A549 (cell line): ENCODE data around the gene DDAH2.

Experiments
- CBX2 ChIP-seq: fragments of 200-600 bp; sonication (generic); IDR thresholded peaks from 2 replicates; pipeline ENCODE4 v1.6.1; 2016; ENCODE audit warnings: low read depth, mild to moderate bottlenecking, borderline replicate concordance
- EP300 ChIP-seq, 2 experiments: fragments of >200 bp; sonication (Bioruptor Twin); formaldehyde crosslinking; IDR thresholded peaks; 2 replicates in 1 of 2; 3 replicates in 1 of 2; pipeline ENCODE4 v1.6.1; 2016 to 2017
- FOXS1 ChIP-seq: fragments of 250-450 bp; sonication (Bioruptor Pico); IDR thresholded peaks from 2 replicates; pipeline ENCODE4 v1.5.0; 2020; ENCODE audit warnings: mild to moderate bottlenecking, moderate library complexity
- HDAC2 ChIP-seq: fragments of 200-600 bp; sonication (generic); IDR thresholded peaks from 2 replicates; pipeline ENCODE4 v1.6.1; 2016
- KDM1A ChIP-seq: fragments of 200-600 bp; sonication (generic); IDR thresholded peaks from 2 replicates; pipeline ENCODE4 v1.6.1; 2016; ENCODE audit warnings: low read depth, mild to moderate bottlenecking
- POLR2A ChIP-seq: IDR thresholded peaks from 2 replicates; pipeline ENCODE4 v1.6.1; 2012; ENCODE audit warnings: mild to moderate bottlenecking, low read length
- RFX5 ChIP-seq: fragments of 450-650 bp; IDR thresholded peaks from 2 replicates; pipeline ENCODE4 v1.7.1; 2014; ENCODE audit warnings: antibody characterized with exemption, mild to moderate bottlenecking, moderate library complexity
- ZFP36 ChIP-seq: fragments of 450-650 bp; IDR thresholded peaks from 2 replicates; pipeline ENCODE4 v1.6.1; 2014; ENCODE audit warnings: borderline replicate concordance; ENCODE audit not compliant: partially characterized antibody
- TF ChIP-seq, protein P1 (sequence below): fragments of >200 bp; sonication (Bioruptor Twin); formaldehyde crosslinking; IDR thresholded peaks from 3 replicates; pipeline ENCODE4 v1.5.1; 2016
- TF ChIP-seq, protein P2 (sequence below): IDR thresholded peaks from 2 replicates; pipeline ENCODE4 v1.6.1; 2012; ENCODE audit warnings: low read depth, borderline replicate concordance
- TF ChIP-seq, protein P3 (sequence below): fragments of 450-650 bp; IDR thresholded peaks from 2 replicates; pipeline ENCODE4 v1.6.1; 2014; ENCODE audit warnings: antibody characterized with exemption
- TF ChIP-seq, protein P4 (sequence below): IDR thresholded peaks from 2 replicates; pipeline ENCODE4 v1.6.1; 2012

DNA sequence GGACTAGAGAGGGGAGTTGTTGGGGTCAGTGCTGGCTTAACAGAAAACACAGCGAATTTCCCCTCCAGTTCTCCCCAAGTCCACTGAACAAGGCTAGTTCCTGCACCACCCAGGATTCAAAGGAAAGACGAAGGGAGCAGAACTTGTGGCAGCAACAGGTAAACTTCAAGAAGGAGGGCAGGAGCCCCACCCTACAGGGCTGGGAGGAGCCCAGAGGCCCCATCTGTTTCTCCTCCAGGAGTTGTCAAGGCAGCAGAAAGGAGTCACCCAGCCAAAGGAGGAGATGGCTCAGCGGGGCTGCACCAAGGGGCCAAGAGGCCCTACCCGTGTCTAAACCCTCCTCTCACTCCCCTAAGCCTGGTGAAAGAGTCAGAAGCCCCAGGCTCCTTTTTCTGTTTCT is 35.1 kb upstream of the DDAH2 start:
- TF ChIP-seq, protein P1, sequence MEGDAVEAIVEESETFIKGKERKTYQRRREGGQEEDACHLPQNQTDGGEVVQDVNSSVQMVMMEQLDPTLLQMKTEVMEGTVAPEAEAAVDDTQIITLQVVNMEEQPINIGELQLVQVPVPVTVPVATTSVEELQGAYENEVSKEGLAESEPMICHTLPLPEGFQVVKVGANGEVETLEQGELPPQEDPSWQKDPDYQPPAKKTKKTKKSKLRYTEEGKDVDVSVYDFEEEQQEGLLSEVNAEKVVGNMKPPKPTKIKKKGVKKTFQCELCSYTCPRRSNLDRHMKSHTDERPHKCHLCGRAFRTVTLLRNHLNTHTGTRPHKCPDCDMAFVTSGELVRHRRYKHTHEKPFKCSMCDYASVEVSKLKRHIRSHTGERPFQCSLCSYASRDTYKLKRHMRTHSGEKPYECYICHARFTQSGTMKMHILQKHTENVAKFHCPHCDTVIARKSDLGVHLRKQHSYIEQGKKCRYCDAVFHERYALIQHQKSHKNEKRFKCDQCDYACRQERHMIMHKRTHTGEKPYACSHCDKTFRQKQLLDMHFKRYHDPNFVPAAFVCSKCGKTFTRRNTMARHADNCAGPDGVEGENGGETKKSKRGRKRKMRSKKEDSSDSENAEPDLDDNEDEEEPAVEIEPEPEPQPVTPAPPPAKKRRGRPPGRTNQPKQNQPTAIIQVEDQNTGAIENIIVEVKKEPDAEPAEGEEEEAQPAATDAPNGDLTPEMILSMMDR = no peak
- TF ChIP-seq HDAC2 (no peak), KDM1A (no peak), ZFP36 (no peak), EP300 (IDR thresholded peaks at IDR 0.05) (no peak), RFX5 (no peak), POLR2A (no peak), FOXS1 (CRISPR knock-in tag) (no peak), CBX2 (no peak)
- TF ChIP-seq, protein P2, sequence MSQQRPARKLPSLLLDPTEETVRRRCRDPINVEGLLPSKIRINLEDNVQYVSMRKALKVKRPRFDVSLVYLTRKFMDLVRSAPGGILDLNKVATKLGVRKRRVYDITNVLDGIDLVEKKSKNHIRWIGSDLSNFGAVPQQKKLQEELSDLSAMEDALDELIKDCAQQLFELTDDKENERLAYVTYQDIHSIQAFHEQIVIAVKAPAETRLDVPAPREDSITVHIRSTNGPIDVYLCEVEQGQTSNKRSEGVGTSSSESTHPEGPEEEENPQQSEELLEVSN = no peak
- TF ChIP-seq, protein P3, sequence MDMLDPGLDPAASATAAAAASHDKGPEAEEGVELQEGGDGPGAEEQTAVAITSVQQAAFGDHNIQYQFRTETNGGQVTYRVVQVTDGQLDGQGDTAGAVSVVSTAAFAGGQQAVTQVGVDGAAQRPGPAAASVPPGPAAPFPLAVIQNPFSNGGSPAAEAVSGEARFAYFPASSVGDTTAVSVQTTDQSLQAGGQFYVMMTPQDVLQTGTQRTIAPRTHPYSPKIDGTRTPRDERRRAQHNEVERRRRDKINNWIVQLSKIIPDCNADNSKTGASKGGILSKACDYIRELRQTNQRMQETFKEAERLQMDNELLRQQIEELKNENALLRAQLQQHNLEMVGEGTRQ = no peak
- TF ChIP-seq, protein P4, sequence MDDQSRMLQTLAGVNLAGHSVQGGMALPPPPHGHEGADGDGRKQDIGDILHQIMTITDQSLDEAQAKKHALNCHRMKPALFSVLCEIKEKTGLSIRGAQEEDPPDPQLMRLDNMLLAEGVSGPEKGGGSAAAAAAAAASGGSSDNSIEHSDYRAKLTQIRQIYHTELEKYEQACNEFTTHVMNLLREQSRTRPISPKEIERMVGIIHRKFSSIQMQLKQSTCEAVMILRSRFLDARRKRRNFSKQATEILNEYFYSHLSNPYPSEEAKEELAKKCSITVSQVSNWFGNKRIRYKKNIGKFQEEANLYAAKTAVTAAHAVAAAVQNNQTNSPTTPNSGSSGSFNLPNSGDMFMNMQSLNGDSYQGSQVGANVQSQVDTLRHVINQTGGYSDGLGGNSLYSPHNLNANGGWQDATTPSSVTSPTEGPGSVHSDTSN = no peak
